H1 (cell line): Measurements from ENCODE around the gene CEP250. TPM values are rescaled to one million over a fixed set of nuclear protein-coding genes. Genes with fewer than 3 reads are reported as not detected.
A peak's percentile ranks its signal among the peaks of the same experiment; 100 is the strongest.

ENCODE experiments used
- CTCF ChIA-PET: fragments of 300-600 bp; sonication (Branson Sonifier 250); formaldehyde crosslinking; loops from one replicate; lab custom pipeline; 2021; ENCODE audit not compliant: partially characterized antibody; lab: Charles Lee
- POLR2A ChIA-PET: fragments of 300-600 bp; sonication (Branson Sonifier 250); formaldehyde crosslinking; loops from one replicate; lab custom pipeline; 2021; ENCODE audit warnings: inconsistent platforms; ENCODE audit not compliant: partially characterized antibody; lab: Charles Lee
- DNase-seq, 2 experiments: peaks; one replicate each; pipeline versions ENCODE4 v3.0.0 to v3.0.0-alpha.2; 2010 to 2022; ENCODE audit warnings: low spot score in 2 of 2, low read depth in 1 of 2, mixed read lengths in 1 of 2
- FAIRE-seq: peaks from 2 replicates; lab custom pipeline; 2011; peaks lifted over from hg19 to GRCh38; lab: Jason Lieb, UNC
- H2AFZ ChIP-seq: 2 replicates; pipeline ENCODE4 v1.8.1; 2012; ENCODE audit warnings: low read length, inconsistent platforms
- H2AK5ac ChIP-seq: 2 replicates; pipeline ENCODE4 v1.6.1; 2013; ENCODE audit warnings: low read depth, low read length
- H2BK120ac ChIP-seq: replicated peaks from 2 replicates; pipeline ENCODE3; 2013; ENCODE audit warnings: low read depth, low read length, inconsistent platforms
- H2BK12ac ChIP-seq: 2 replicates; pipeline ENCODE4 v1.6.1; 2013; ENCODE audit warnings: low read depth, low read length
- H2BK15ac ChIP-seq: 2 replicates; pipeline ENCODE4 v1.6.1; 2013; ENCODE audit warnings: low read length
- H2BK20ac ChIP-seq: 2 replicates; pipeline ENCODE4 v1.6.1; 2013; ENCODE audit warnings: low read length
- H2BK5ac ChIP-seq: 2 replicates; pipeline ENCODE4 v1.6.1; 2013; ENCODE audit warnings: low read depth, low read length
- H3K14ac ChIP-seq: 2 replicates; pipeline ENCODE4 v1.6.1; 2013; ENCODE audit warnings: inconsistent platforms; ENCODE audit not compliant: insufficient read length
- H3K18ac ChIP-seq: 2 replicates; pipeline ENCODE4 v1.6.1; 2013; ENCODE audit warnings: low read length; ENCODE audit errors: extremely low read depth
- H3K23ac ChIP-seq: 2 replicates; pipeline ENCODE4 v1.6.1; 2013; ENCODE audit warnings: inconsistent platforms; ENCODE audit not compliant: insufficient read length
- H3K23me2 ChIP-seq: 2 replicates; pipeline ENCODE4 v1.6.1; 2013; ENCODE audit warnings: low read depth, low read length
- H3K27ac ChIP-seq: 2 replicates; pipeline ENCODE4 v1.6.1; 2011; ENCODE audit warnings: low read depth, low read length, inconsistent platforms
- H3K27me3 ChIP-seq, 4 experiments: replicated peaks in 1 of 4; 1 replicate in 1 of 4; 2 replicates in 3 of 4; pipeline versions ENCODE4 v1.6.1 to v1.8.1; 2011 to 2013; ENCODE audit warnings: low read length in 3 of 4, mild to moderate bottlenecking in 3 of 4, inconsistent platforms in 2 of 4, mixed read lengths in 2 of 4, moderate library complexity in 1 of 4; ENCODE audit not compliant: control insufficient read depth in 3 of 4, insufficient read depth in 3 of 4; ENCODE audit errors: extremely low read depth in 1 of 4
- H3K36me3 ChIP-seq, 4 experiments: 2 replicates each; pipeline versions ENCODE4 v1.6.1 to v1.8.1; 2011 to 2013; ENCODE audit warnings: mild to moderate bottlenecking in 4 of 4, low read length in 3 of 4, moderate library complexity in 2 of 4, control low read depth in 1 of 4, inconsistent platforms in 1 of 4; ENCODE audit not compliant: insufficient read depth in 4 of 4, control insufficient read depth in 2 of 4
- H3K4ac ChIP-seq: replicated peaks from 2 replicates; pipeline ENCODE3; 2013; ENCODE audit warnings: low read length, low read depth, mixed read lengths, inconsistent platforms; ENCODE audit not compliant: insufficient read length
- H3K4me1 ChIP-seq, 4 experiments: replicated peaks in 1 of 4; 1 replicate in 1 of 4; 2 replicates in 3 of 4; pipeline versions ENCODE4 v1.6.1 to v1.8.1; 2011 to 2013; ENCODE audit warnings: low read length in 3 of 4, inconsistent platforms in 2 of 4, mixed read lengths in 1 of 4; ENCODE audit not compliant: insufficient read depth in 4 of 4, control insufficient read depth in 3 of 4
- H3K4me2 ChIP-seq, 2 experiments: 2 replicates each; pipeline versions ENCODE4 v1.6.1 to v1.8.1; 2011 to 2013; ENCODE audit warnings: low read depth in 2 of 2, low read length in 2 of 2, control low read depth in 1 of 2, inconsistent platforms in 1 of 2, mild to moderate bottlenecking in 1 of 2; ENCODE audit not compliant: insufficient read depth in 1 of 2
- H3K4me3 ChIP-seq, 4 experiments: fragments of 200-600, 300-600 bp in 1 of 4; sonication (generic), shearing (Covaris generic), sonication (Bioruptor Twin) in 1 of 4; 2 replicates each; pipeline versions ENCODE4 v1.5.1 to v1.8.1; 2011 to 2016; ENCODE audit warnings: low read length in 4 of 4, low read depth in 3 of 4, control low read depth in 2 of 4, inconsistent platforms in 2 of 4, mild to moderate bottlenecking in 2 of 4, mixed read lengths in 1 of 4, moderate library complexity in 1 of 4; ENCODE audit not compliant: insufficient read depth in 2 of 4; ENCODE audit errors: extremely low read depth in 1 of 4
- H3K56ac ChIP-seq: replicated peaks from 2 replicates; pipeline ENCODE3; 2013; ENCODE audit warnings: low read depth, mild to moderate bottlenecking, mixed read lengths, low read length, inconsistent platforms; ENCODE audit not compliant: insufficient read length
- H3K79me1 ChIP-seq: 2 replicates; pipeline ENCODE4 v1.6.1; 2013; ENCODE audit warnings: low read depth, low read length, control low read depth
- H3K79me2 ChIP-seq, 2 experiments: 2 replicates each; pipeline versions ENCODE4 v1.6.1 to v1.8.1; 2012 to 2013; ENCODE audit warnings: low read length in 2 of 2, mild to moderate bottlenecking in 2 of 2, inconsistent platforms in 1 of 2; ENCODE audit not compliant: insufficient read depth in 2 of 2, control insufficient read depth in 1 of 2
- H3K9ac ChIP-seq, 4 experiments: replicated peaks in 1 of 4; 1 replicate in 1 of 4; 2 replicates in 3 of 4; pipeline versions ENCODE4 v1.6.1 to v1.8.1; 2011 to 2013; ENCODE audit warnings: low read depth in 3 of 4, low read length in 3 of 4, control low read depth in 2 of 4, mild to moderate bottlenecking in 2 of 4, moderate library complexity in 2 of 4, inconsistent platforms in 1 of 4; ENCODE audit errors: extremely low read depth in 1 of 4
- H3K9me3 ChIP-seq, 2 experiments: 2 replicates each; pipeline versions ENCODE4 v1.6.1 to v1.8.1; 2012 to 2013; ENCODE audit warnings: mild to moderate bottlenecking in 2 of 2, moderate library complexity in 2 of 2, control low read depth in 1 of 2, inconsistent platforms in 1 of 2, low read depth in 1 of 2, low read length in 1 of 2, mixed read lengths in 1 of 2; ENCODE audit not compliant: insufficient read depth in 2 of 2
- H4K20me1 ChIP-seq, 2 experiments: replicated peaks in 1 of 2; 2 replicates each; pipeline versions ENCODE3 to v1.8.1; 2011 to 2013; ENCODE audit warnings: inconsistent platforms in 2 of 2, low read length in 2 of 2, mild to moderate bottlenecking in 1 of 2; ENCODE audit not compliant: insufficient read depth in 2 of 2, control insufficient read depth in 1 of 2
- H4K5ac ChIP-seq: 2 replicates; pipeline ENCODE4 v1.6.1; 2013; ENCODE audit warnings: low read length, low read depth, mixed read lengths, inconsistent platforms; ENCODE audit not compliant: insufficient read length
- H4K8ac ChIP-seq: 2 replicates; pipeline ENCODE4 v1.8.0; 2013; ENCODE audit warnings: mild to moderate bottlenecking, moderate library complexity, low read length, inconsistent platforms; ENCODE audit not compliant: insufficient read depth; ENCODE audit errors: extremely low read depth
- H4K91ac ChIP-seq: replicated peaks from 2 replicates; pipeline ENCODE3; 2013; ENCODE audit warnings: low read length, mixed read lengths, inconsistent platforms; ENCODE audit not compliant: insufficient read length
- TBP ChIP-seq: IDR thresholded peaks from 2 replicates; pipeline ENCODE4 v1.6.1; 2011; ENCODE audit warnings: low read depth, low read length, improper control_type of control experiment
- WGBS, 2 experiments: shearing (Covaris generic) in 1 of 2; methylation state at CpG; one replicate each; pipeline versions ENCODE4 v1.1.6 to v1.1.7; 2013 to 2015; ENCODE audit warnings: low lambda C conversion rate in 2 of 2, mixed read lengths in 2 of 2, inconsistent platforms in 1 of 2, low coverage in 1 of 2, missing lambda C conversion rate in 1 of 2; ENCODE audit not compliant: insufficient replicate concordance in 2 of 2, insufficient coverage in 1 of 2, insufficient read length in 1 of 2; ENCODE audit errors: extremely low coverage in 1 of 2, missing lambda C conversion rate in 1 of 2; 5-methylcytosine and 5-hydroxymethylcytosine counted together
- polyA plus RNA-seq, 7 experiments: library from polyadenylated mRNA; depleted of rRNA in 3 of 7; stranded (reverse) in 5 of 7; unstranded in 2 of 7; fragments of >200 nt in 5 of 7; fragments of 200-250 nt in 2 of 7; gene quantifications; 1 replicate in 5 of 7; 2 replicates in 1 of 7; 4 replicates in 1 of 7; pipeline versions ENCODE4 v1.2.1 to v1.2.3, GENCODE V29; 2011 to 2013; ENCODE audit warnings: missing spikeins in 2 of 7, mixed read lengths in 2 of 7
- total RNA-seq: library from RNA; stranded (reverse); fragmentation: NEBNext Ultra II Directional; extraction: Animal tissue kit (Norgen Biotek cat#: 25700); gene quantifications from 2 replicates; pipeline ENCODE4 v1.2.1, GENCODE V29; 2021

The CEP250 gene
- total and polyA plus RNA-seq, 2 of the 8 experiments (the other 6 are each of a cell fraction or from before 2014, with no cell fraction given): 2.6 to 33.7 TPM

DNA sequence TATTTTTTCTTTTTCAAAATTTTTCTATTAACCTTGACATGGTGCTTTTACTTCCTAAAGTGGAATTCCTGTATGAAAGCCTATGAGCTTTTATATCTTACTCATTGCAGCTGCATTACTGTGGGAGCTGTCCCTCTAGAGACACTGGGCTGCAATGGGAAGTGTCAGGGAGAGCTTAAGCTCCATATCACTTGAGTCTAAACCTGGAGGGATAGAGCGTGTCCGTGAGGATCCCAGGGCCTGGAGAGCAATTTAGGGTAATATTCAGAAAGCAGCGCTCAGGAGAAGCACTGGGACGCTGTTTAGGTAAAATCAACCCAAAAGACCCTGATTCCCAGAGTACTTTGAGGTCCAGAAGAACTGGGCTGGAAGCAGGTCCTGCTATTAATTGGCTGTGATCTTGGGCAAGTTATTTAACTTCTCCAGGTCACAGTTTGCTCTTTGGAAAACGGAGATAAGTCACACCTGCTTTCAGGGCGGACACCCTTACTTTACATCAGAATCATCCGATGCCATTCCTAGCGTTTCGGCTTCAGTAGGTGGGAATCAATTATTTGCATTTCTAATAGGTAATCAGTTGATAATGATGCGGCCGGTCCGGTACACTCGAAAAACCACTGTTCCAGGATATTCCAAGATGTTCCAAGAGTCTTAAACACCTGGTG, 85.9 kb downstream of the CEP250 start:
- H2BK20ac ChIP-seq: no peak overlapping the region
- H4K8ac ChIP-seq: peak overlapping the region; percentile 63; the same call in 1 of the 2 replicates
- H3K4ac ChIP-seq: no peak overlapping the region
- H3K27me3 ChIP-seq: no peaks in the 10 kb centered on the region
- H4K20me1 ChIP-seq: peaks cover 0 to 2% of the 10 kb centered on the region in 2 experiments
- H3K4me1 ChIP-seq: peaks cover 2 to 6% (median 4%) of the 10 kb centered on the region in 4 experiments; a peak in 5 of 7 replicates
- H3K23me2 ChIP-seq: peaks cover 11% of the 10 kb centered on the region
- peaks cover 6% of the 10 kb centered on the region; the same call in 1 of the 2 replicates for H3K79me1 ChIP-seq
- ChIA-PET CTCF (interaction anchor here (0.6 to 1.7 kb wide), 9 partner anchors 20 to 93 kb away, joined by 3 to 8 read pairs (median 3); no protein-coding TSS in a partner anchor), POLR2A (interaction anchor here (0.7 to 3.3 kb wide), 28 partner anchors 8 to 413 kb away, joined by 3 to 30 read pairs (median 4); partner anchors contain the start of genes CEP250, RBM39 and SCAND1)
- H2BK5ac ChIP-seq: no peak overlapping the region
- 4% methylated on average over 13 of the region's 13 CpGs; no CpG with 5 or more reads in 1 of the 2 experiments for WGBS, 2 experiments
- FAIRE-seq (no peak), DNase-seq (no peak)
- peak overlapping the region; percentile 20; the same call in 1 of the 2 replicates for H2BK15ac ChIP-seq
- no peak overlapping the region for H3K14ac ChIP-seq
- H4K5ac ChIP-seq: peak overlapping the region; percentile 41
- TF ChIP-seq TBP: no peak
- H3K56ac ChIP-seq: peak overlapping the region; percentile 75
- H3K18ac ChIP-seq: peak overlapping the region; percentile 97
- H3K27ac ChIP-seq: no peak overlapping the region
- H3K9me3 ChIP-seq: no peaks in the 10 kb centered on the region
- no peak overlapping the region for H2BK12ac ChIP-seq
- H3K23ac ChIP-seq: no peak overlapping the region
- H3K36me3 ChIP-seq: peaks cover 0 to 10% (median 2%) of the 10 kb centered on the region in 4 experiments; a peak in 3 of 8 replicates
- peaks cover 0 to 10% of the 10 kb centered on the region in 2 experiments; a peak in 1 of 4 replicates for H3K79me2 ChIP-seq
- peak overlapping the region; percentile 47 to 82 (median 62) for H3K4me3 ChIP-seq
- peak overlapping the region; percentile 70 for H2AFZ ChIP-seq
- peak overlapping the region in 3 of 4 experiments; percentile 12 to 64 (median 16); a peak in 3 of 7 replicates for H3K9ac ChIP-seq
- no peak overlapping the region; the same call in 1 of the 2 replicates for H2AK5ac ChIP-seq
- no peak overlapping the region for H2BK120ac ChIP-seq
- H4K91ac ChIP-seq: peak overlapping the region; percentile 49
- H3K4me2 ChIP-seq: peak overlapping the region; percentile 87 to 91
